ENCODE results near the gene GMPPB. TPM values are rescaled to one million over a fixed set of nuclear protein-coding genes. Genes with fewer than 3 reads are reported as not detected.

The GMPPB gene
- total and polyA plus RNA-seq, 4 donors: 10.8 to 81.2 (median 46.1) TPM

DNA sequence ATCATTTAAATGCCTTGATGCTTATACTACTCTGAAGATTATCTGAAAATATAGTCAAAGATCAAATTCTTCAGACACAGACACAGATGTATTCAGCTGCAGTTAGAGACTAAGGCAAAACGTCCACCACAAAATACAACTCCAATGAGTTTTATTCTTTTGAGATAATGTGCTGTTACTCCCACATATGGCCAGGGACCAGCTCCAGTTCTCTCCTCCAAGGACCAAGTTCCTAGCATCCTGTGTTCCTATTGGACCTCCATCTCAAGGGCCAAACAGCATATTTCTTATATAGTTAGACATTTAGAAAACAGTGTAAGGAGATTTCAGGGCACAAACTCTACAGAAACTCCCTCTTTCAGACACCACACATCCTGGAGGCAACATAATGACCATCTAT lies 35.5 kb upstream of the GMPPB start:
- ATAC-seq (ENCODE audit: insufficient read depth, low FRiP score): no peak
- no peak overlapping the region for H3K9ac ChIP-seq (ENCODE audit: insufficient read depth in 1 of 2, low read length in 2 of 2)
- TF ChIP-seq CTCF (IDR thresholded peaks at IDR 0.05; ENCODE audit: control extremely low read depth, extremely low read depth): no peak
- no peaks in the 10 kb centered on the region for H3K27me3 ChIP-seq (ENCODE audit: control insufficient read depth in 3 of 3, insufficient read depth in 3 of 3, low read length in 2 of 3)
- peaks cover 0 to 2% (median 0%) of the 10 kb centered on the region in 5 donors for H3K4me1 ChIP-seq (ENCODE audit: control insufficient read depth in 5 of 5, insufficient read depth in 5 of 5, low read length in 5 of 5)
- no peak for DNase-seq
- H3K4me3 ChIP-seq: no peak overlapping the region
- no peaks in the 10 kb centered on the region for H3K9me3 ChIP-seq (ENCODE audit: control insufficient read depth in 4 of 4, insufficient read depth in 3 of 4, low read length in 3 of 4)
- 63 to 73% methylated on average over 1 of the region's 1 CpG for WGBS, 2 donors
- H3K27ac ChIP-seq (ENCODE audit: low read depth in 1 of 2, low read length in 1 of 2): no peak overlapping the region
- H3K36me3 ChIP-seq (ENCODE audit: control insufficient read depth in 4 of 4, insufficient read depth in 4 of 4, low read length in 4 of 4): no peaks in the 10 kb centered on the region

DNA sequence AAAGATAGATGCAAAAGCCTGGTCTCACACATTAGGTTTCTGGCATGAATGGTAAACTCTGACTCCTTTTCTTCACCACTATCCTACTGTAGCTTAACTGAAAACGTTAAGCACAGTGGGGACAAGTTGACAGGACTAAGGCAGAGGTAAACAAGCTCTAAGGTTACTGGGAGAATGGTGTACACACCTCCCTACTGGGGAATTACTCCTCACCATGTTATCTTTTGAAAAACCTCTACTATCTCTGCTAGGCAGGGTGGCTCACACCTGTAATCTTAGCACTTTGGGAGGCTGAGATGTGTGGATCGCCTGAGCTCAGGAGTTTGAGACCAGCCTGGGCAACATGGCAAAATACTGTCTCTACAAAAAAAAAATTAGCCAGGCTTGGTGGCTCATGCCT lies 33.4 kb upstream of the GMPPB start:
- no peak overlapping the region for H3K4me3 ChIP-seq
- no peaks in the 10 kb centered on the region for H3K36me3 ChIP-seq (ENCODE audit: control insufficient read depth in 4 of 4, insufficient read depth in 4 of 4, low read length in 4 of 4)
- TF ChIP-seq CTCF (IDR thresholded peaks at IDR 0.05; ENCODE audit: control extremely low read depth, extremely low read depth): no peak
- no peaks in the 10 kb centered on the region for H3K9me3 ChIP-seq (ENCODE audit: control insufficient read depth in 4 of 4, insufficient read depth in 3 of 4, low read length in 3 of 4)
- H3K27ac ChIP-seq (ENCODE audit: low read depth in 1 of 2, low read length in 1 of 2): no peak overlapping the region
- 75 to 82% methylated on average over 2 of the region's 2 CpGs for WGBS, 2 donors
- no peaks in the 10 kb centered on the region for H3K27me3 ChIP-seq (ENCODE audit: control insufficient read depth in 3 of 3, insufficient read depth in 3 of 3, low read length in 2 of 3)
- no peak for ATAC-seq (ENCODE audit: insufficient read depth, low FRiP score)
- no peak overlapping the region for H3K9ac ChIP-seq (ENCODE audit: insufficient read depth in 1 of 2, low read length in 2 of 2)
- no peak for DNase-seq
- peaks cover 0 to 6% (median 0%) of the 10 kb centered on the region in 5 donors for H3K4me1 ChIP-seq (ENCODE audit: control insufficient read depth in 5 of 5, insufficient read depth in 5 of 5, low read length in 5 of 5)

- Histone ChIP-seq H3K27ac (ENCODE audit: low read depth in 1 of 2, low read length in 1 of 2) (no peak overlapping the region), H3K9ac (ENCODE audit: insufficient read depth in 1 of 2, low read length in 2 of 2) (no peak overlapping the region), H3K4me3 (no peak overlapping the region), H3K9me3 (ENCODE audit: control insufficient read depth in 4 of 4, insufficient read depth in 3 of 4, low read length in 3 of 4) (no peaks in the 10 kb centered on the region), H3K4me1 (ENCODE audit: control insufficient read depth in 5 of 5, insufficient read depth in 5 of 5, low read length in 5 of 5) (peaks cover 0 to 6% (median 2%) of the 10 kb centered on the region in 5 donors), H3K36me3 (ENCODE audit: control insufficient read depth in 4 of 4, insufficient read depth in 4 of 4, low read length in 4 of 4) (no peaks in the 10 kb centered on the region), H3K27me3 (ENCODE audit: control insufficient read depth in 3 of 3, insufficient read depth in 3 of 3, low read length in 2 of 3) (no peaks in the 10 kb centered on the region)
- 46 to 88% methylated on average over 1 of the region's 1 CpG for WGBS, 2 donors
- DNase-seq (no peak), ATAC-seq (ENCODE audit: insufficient read depth, low FRiP score) (no peak)
- TF ChIP-seq CTCF (IDR thresholded peaks at IDR 0.05; ENCODE audit: control extremely low read depth, extremely low read depth): no peak
Measured at GRCh38 chr3:49756036-49756435, 32.3 kb upstream of the GMPPB start.

GRCh38 chr3:49754536-49754935 lies 30.8 kb upstream of the GMPPB start:
- ATAC-seq (ENCODE audit: insufficient read depth, low FRiP score): no peak
- Histone ChIP-seq H3K9ac (ENCODE audit: insufficient read depth in 1 of 2, low read length in 2 of 2) (no peak overlapping the region), H3K27ac (ENCODE audit: low read depth in 1 of 2, low read length in 1 of 2) (no peak overlapping the region), H3K4me1 (ENCODE audit: control insufficient read depth in 5 of 5, insufficient read depth in 5 of 5, low read length in 5 of 5) (peaks cover 0 to 7% (median 2%) of the 10 kb centered on the region in 5 donors), H3K27me3 (ENCODE audit: control insufficient read depth in 3 of 3, insufficient read depth in 3 of 3, low read length in 2 of 3) (no peaks in the 10 kb centered on the region), H3K9me3 (ENCODE audit: control insufficient read depth in 4 of 4, insufficient read depth in 3 of 4, low read length in 3 of 4) (no peaks in the 10 kb centered on the region), H3K4me3 (no peak overlapping the region), H3K36me3 (ENCODE audit: control insufficient read depth in 4 of 4, insufficient read depth in 4 of 4, low read length in 4 of 4) (peaks cover 0 to 4% (median 0%) of the 10 kb centered on the region in 4 donors)
- 96 to 97% methylated on average over 1 of the region's 1 CpG for WGBS, 2 donors
- TF ChIP-seq CTCF (IDR thresholded peaks at IDR 0.05; ENCODE audit: control extremely low read depth, extremely low read depth): no peak
- DNase-seq: no peak
